HG03342 (cell line): Measurements from ENCODE around the gene CHRNE.
A peak's percentile ranks its signal among the peaks of the same experiment; 100 is the strongest.

Source experiments
- ATAC-seq: cut with Tn5 transposase; IDR thresholded peaks from one replicate; pipeline ENCODE4 v1.9.1; 2021; ENCODE audit warnings: mild to moderate bottlenecking, moderate library complexity; ENCODE audit not compliant: unreplicated experiment

The CHRNE gene

GRCh38 chr17:4903051-4903818 is at the start of gene CHRNE:
CHRNE (minus strand) TSS chr17:4903098; CDS start chr17:4903063, 35 bp downstream.
- ATAC-seq = no peak

GRCh38 chr17:4951486-4951885 is 48.6 kb upstream of the CHRNE start:
- ATAC-seq = no peak

GRCh38 chr17:4950746-4951204 is 47.9 kb upstream of the CHRNE start, which contains the start of gene ENO3:
ENO3 (plus strand) TSS chr17:4951119; CDS start chr17:4951830, 711 bp downstream.
- ATAC-seq = no peak

GRCh38 chr17:4950075-4950745 is 47.3 kb upstream of the CHRNE start:
- peak; percentile 6 for ATAC-seq

GRCh38 chr17:4949321-4950074 is 46.6 kb upstream of the CHRNE start:
- ATAC-seq = peak; percentile 24

- ATAC-seq = peak; percentile 29
Observed at GRCh38 chr17:4948931-4949320, 46.0 kb upstream of the CHRNE start.

GRCh38 chr17:4948166-4948930 is 45.5 kb upstream of the CHRNE start, which contains the start of gene PFN1:
PFN1 (minus strand) TSS chr17:4948530; CDS start chr17:4948394, 136 bp downstream.
- peak; percentile 21 for ATAC-seq

- no peak for ATAC-seq
Observed at GRCh38 chr17:4947411-4948165, 44.7 kb upstream of the CHRNE start.

GRCh38 chr17:4947010-4947410 is 44.1 kb upstream of the CHRNE start:
- ATAC-seq = no peak

GRCh38 chr17:4946312-4946976 is 43.5 kb upstream of the CHRNE start:
- no peak for ATAC-seq

- ATAC-seq = no peak
Observed at GRCh38 chr17:4945944-4946280, 43.0 kb upstream of the CHRNE start.

- no peak for ATAC-seq
Observed at GRCh38 chr17:4945176-4945943, 42.5 kb upstream of the CHRNE start.

- no peak for ATAC-seq
Observed at GRCh38 chr17:4944554-4945175, 41.8 kb upstream of the CHRNE start.

- no peak for ATAC-seq
Observed at GRCh38 chr17:4944163-4944553, 41.3 kb upstream of the CHRNE start.

GRCh38 chr17:4942760-4943508 is 40.0 kb upstream of the CHRNE start:
- no peak for ATAC-seq

GRCh38 chr17:4941319-4941610 is 38.4 kb upstream of the CHRNE start:
- no peak for ATAC-seq

GRCh38 chr17:4940555-4941318 is 37.8 kb upstream of the CHRNE start:
- ATAC-seq = no peak
